ENCODE results near the gene SDK1.
"Not testable (repeated sequence)": the region's sequence is repeated elsewhere in the genome, so short reads cannot be mapped to it uniquely, and the experiment has no call there.

The SDK1 gene

DNA sequence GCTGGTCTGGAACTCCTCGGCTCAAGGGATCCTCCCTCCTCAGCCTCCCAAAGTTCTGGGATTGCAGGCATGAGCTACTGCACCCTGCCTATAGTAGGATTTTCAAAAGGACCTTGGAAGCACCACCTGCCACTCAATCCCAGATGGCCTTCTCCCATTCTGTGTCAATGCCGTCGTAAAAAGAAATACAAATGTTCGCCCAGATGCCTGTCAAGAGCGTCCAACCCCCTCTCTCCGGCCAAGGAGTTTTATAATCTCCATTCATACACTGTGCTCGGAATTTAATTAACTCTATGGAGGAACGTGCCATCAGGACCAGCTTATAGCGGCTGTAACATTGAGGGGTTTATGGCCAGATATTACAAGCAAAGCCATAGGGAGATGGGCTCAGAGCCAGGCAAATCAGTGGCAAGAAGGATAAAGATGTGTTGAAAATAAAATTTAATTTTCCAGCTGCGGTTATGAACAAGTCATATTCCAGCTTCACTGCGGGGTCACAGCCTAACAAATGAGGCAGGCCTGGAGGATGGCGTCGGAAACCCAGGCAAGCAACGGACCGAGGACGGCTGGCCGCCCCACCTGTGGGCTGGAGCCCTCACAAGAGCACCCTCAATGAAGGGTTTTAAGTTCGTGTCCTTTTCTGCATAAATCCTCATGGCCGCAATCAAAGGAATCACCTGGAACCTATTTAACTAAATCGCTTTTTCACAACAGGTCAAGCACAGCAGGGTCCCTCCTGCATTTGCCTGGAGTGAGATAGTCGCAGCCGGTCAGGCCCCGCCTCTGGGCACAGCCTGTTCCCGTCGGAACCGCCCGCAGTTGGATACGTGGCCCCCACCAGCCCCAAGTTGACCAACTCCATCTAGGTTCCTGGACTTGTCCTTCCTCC is 1006.5 kb downstream of the SDK1 start:
- no peak for DNase-seq

DNA sequence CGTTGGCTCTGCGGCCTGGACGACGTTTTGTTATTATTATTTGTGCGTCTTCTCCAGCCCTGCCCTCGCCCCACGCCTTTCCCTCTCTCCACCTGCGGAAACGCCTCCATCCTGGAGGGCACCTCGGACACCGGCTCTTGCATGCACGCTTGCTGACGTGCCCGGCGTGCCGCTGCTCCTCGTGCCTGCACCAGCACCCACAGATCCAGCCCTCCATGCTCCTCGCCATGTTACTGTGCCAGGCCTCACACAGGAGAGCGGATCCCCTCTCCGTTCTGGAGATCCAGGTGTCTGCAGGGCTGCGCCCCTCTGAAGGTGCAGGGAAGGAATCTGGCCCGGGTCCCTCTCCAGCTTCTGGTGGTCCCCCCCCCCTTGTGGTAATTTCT is 1007.1 kb downstream of the SDK1 start:
- DNase-seq: no peak

DNA sequence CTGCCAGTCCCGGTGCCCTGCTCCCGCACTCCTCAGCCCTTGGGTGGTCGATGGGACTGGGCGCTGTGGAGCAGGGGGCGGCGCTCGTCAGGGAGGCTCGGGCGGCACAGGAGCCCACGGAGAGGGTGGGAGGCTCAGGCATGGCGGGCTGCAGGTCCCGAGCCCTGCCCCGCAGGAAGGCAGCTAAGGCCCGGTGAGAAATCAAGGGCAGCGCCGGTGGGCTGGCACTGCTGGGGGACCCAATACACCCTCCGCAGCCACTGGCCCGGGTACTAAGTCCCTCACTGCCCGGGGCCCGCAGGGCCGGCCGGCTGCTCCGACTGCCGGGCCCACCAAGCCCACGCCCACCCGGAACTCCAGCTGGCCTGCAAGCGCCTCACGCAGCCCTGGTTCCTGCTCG is 1012.9 kb downstream of the SDK1 start:
- not testable (repeated sequence) for DNase-seq

DNA sequence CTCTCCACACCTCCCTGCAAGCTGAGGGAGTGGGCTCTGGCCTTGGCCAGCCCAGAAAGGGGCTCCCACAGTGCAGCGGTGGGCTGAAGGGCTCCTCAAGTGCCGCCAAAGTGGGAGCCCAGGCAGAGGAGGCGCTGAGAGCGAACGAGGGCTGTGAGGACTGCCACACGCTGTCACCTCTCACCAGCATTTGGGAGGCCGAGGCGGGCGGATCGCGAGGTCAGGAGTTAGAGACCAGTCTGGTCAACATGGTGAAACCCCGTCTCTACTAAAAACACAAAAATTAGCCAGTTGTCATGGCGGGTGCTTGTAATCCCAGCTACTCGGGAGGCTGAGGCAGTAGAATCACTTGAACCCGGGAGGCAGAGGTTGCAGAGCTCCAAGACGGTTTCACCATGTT is 1013.3 kb downstream of the SDK1 start:
- DNase-seq: not testable (repeated sequence)

Data from activated effector memory CD4-positive, alpha-beta T cell treated with anti-CD3 and anti-CD28 coated beads, Interleukin-2, amount 50 U/mL, for 16 hours (primary cell).